HG03521 (cell line): Measurements from ENCODE around the gene OR13C2.

ENCODE experiments used
- ATAC-seq: cut with Tn5 transposase; IDR thresholded peaks from one replicate; pipeline ENCODE4 v1.9.1; 2021; ENCODE audit warnings: mild to moderate bottlenecking, moderate library complexity; ENCODE audit not compliant: unreplicated experiment

Gene OR13C2

GRCh38 chr9:104555521-104555920, 49.9 kb downstream of the OR13C2 start:
- no peak for ATAC-seq
